Measurements from ENCODE around the gene SWSAP1.
A peak's percentile ranks its signal among the peaks of the same experiment; 100 is the strongest.

SWSAP1 gene

GRCh38 chr19:11355160-11356073 lies 19.0 kb upstream of the SWSAP1 start, which contains the start of gene PLPPR2:
PLPPR2 (plus strand) TSS chr19:11355432; CDS start chr19:11357674, 2,242 bp downstream.
- Histone ChIP-seq H3K4me1 (ENCODE audit: control insufficient read depth, insufficient read depth, low read length, poor library complexity, severe bottlenecking) (peaks cover 6% of the 10 kb centered on the region), H3K36me3 (ENCODE audit: control insufficient read depth, insufficient read depth, low read length) (no peaks in the 10 kb centered on the region), H3K27me3 (replicated peaks; ENCODE audit: control insufficient read depth, insufficient read depth, low read length, poor library complexity, severe bottlenecking) (no peaks in the 10 kb centered on the region), H3K27ac (ENCODE audit: insufficient read depth, low read length, poor library complexity, severe bottlenecking) (no peak within 1 kb of the TSS), H3K9me3 (ENCODE audit: control insufficient read depth, low read length) (no peaks in the 10 kb centered on the region), H3K4me3 (ENCODE audit: insufficient read depth, low read depth, low read length, poor library complexity, severe bottlenecking) (peak within 1 kb of the TSS; percentile 49)
- peak; percentile 72 to 81 (median 81) for DNase-seq

- peaks cover 6% of the 10 kb centered on the region for H3K4me1 ChIP-seq (ENCODE audit: control insufficient read depth, insufficient read depth, low read length, poor library complexity, severe bottlenecking)
- H3K36me3 ChIP-seq (ENCODE audit: control insufficient read depth, insufficient read depth, low read length), result no peaks in the 10 kb centered on the region
- no peaks in the 10 kb centered on the region for H3K9me3 ChIP-seq (ENCODE audit: control insufficient read depth, low read length)
- H3K27me3 ChIP-seq (replicated peaks; ENCODE audit: control insufficient read depth, insufficient read depth, low read length, poor library complexity, severe bottlenecking), result no peaks in the 10 kb centered on the region
- H3K4me3 ChIP-seq (ENCODE audit: insufficient read depth, low read depth, low read length, poor library complexity, severe bottlenecking), result peak overlapping the region; percentile 49
- no peak for DNase-seq
- H3K27ac ChIP-seq (ENCODE audit: insufficient read depth, low read length, poor library complexity, severe bottlenecking), result no peak overlapping the region
Observed at GRCh38 chr19:11356074-11356397, 18.4 kb upstream of the SWSAP1 start.

GRCh38 chr19:11356676-11357550 lies 17.6 kb upstream of the SWSAP1 start:
- Histone ChIP-seq H3K9me3 (ENCODE audit: control insufficient read depth, low read length) (no peaks in the 10 kb centered on the region), H3K4me3 (ENCODE audit: insufficient read depth, low read depth, low read length, poor library complexity, severe bottlenecking) (no peak overlapping the region), H3K27ac (ENCODE audit: insufficient read depth, low read length, poor library complexity, severe bottlenecking) (no peak overlapping the region), H3K36me3 (ENCODE audit: control insufficient read depth, insufficient read depth, low read length) (no peaks in the 10 kb centered on the region), H3K27me3 (replicated peaks; ENCODE audit: control insufficient read depth, insufficient read depth, low read length, poor library complexity, severe bottlenecking) (no peaks in the 10 kb centered on the region), H3K4me1 (ENCODE audit: control insufficient read depth, insufficient read depth, low read length, poor library complexity, severe bottlenecking) (peaks cover 6% of the 10 kb centered on the region)
- no peak for DNase-seq

GRCh38 chr19:11359421-11359820 lies 15.0 kb upstream of the SWSAP1 start:
- peaks cover 6% of the 10 kb centered on the region for H3K4me1 ChIP-seq (ENCODE audit: control insufficient read depth, insufficient read depth, low read length, poor library complexity, severe bottlenecking)
- H3K9me3 ChIP-seq (ENCODE audit: control insufficient read depth, low read length), result no peaks in the 10 kb centered on the region
- no peaks in the 10 kb centered on the region for H3K27me3 ChIP-seq (replicated peaks; ENCODE audit: control insufficient read depth, insufficient read depth, low read length, poor library complexity, severe bottlenecking)
- H3K36me3 ChIP-seq (ENCODE audit: control insufficient read depth, insufficient read depth, low read length), result no peaks in the 10 kb centered on the region
- H3K4me3 ChIP-seq (ENCODE audit: insufficient read depth, low read depth, low read length, poor library complexity, severe bottlenecking), result no peak overlapping the region
- DNase-seq, result no peak
- H3K27ac ChIP-seq (ENCODE audit: insufficient read depth, low read length, poor library complexity, severe bottlenecking), result no peak overlapping the region

GRCh38 chr19:11361037-11361770 lies 13.3 kb upstream of the SWSAP1 start:
- Histone ChIP-seq H3K27ac (ENCODE audit: insufficient read depth, low read length, poor library complexity, severe bottlenecking) (no peak overlapping the region), H3K36me3 (ENCODE audit: control insufficient read depth, insufficient read depth, low read length) (peaks cover 2% of the 10 kb centered on the region), H3K27me3 (replicated peaks; ENCODE audit: control insufficient read depth, insufficient read depth, low read length, poor library complexity, severe bottlenecking) (no peaks in the 10 kb centered on the region), H3K9me3 (ENCODE audit: control insufficient read depth, low read length) (no peaks in the 10 kb centered on the region), H3K4me3 (ENCODE audit: insufficient read depth, low read depth, low read length, poor library complexity, severe bottlenecking) (no peak overlapping the region), H3K4me1 (ENCODE audit: control insufficient read depth, insufficient read depth, low read length, poor library complexity, severe bottlenecking) (no peaks in the 10 kb centered on the region)
- no peak for DNase-seq

GRCh38 chr19:11361771-11362731 lies 12.4 kb upstream of the SWSAP1 start:
- Histone ChIP-seq H3K27me3 (replicated peaks; ENCODE audit: control insufficient read depth, insufficient read depth, low read length, poor library complexity, severe bottlenecking) (no peaks in the 10 kb centered on the region), H3K9me3 (ENCODE audit: control insufficient read depth, low read length) (no peaks in the 10 kb centered on the region), H3K4me3 (ENCODE audit: insufficient read depth, low read depth, low read length, poor library complexity, severe bottlenecking) (no peak overlapping the region), H3K27ac (ENCODE audit: insufficient read depth, low read length, poor library complexity, severe bottlenecking) (no peak overlapping the region), H3K36me3 (ENCODE audit: control insufficient read depth, insufficient read depth, low read length) (peaks cover 2% of the 10 kb centered on the region), H3K4me1 (ENCODE audit: control insufficient read depth, insufficient read depth, low read length, poor library complexity, severe bottlenecking) (no peaks in the 10 kb centered on the region)
- no peak for DNase-seq

GRCh38 chr19:11363881-11364280 lies 10.6 kb upstream of the SWSAP1 start:
- DNase-seq, result no peak
- Histone ChIP-seq H3K4me1 (ENCODE audit: control insufficient read depth, insufficient read depth, low read length, poor library complexity, severe bottlenecking) (no peaks in the 10 kb centered on the region), H3K27me3 (replicated peaks; ENCODE audit: control insufficient read depth, insufficient read depth, low read length, poor library complexity, severe bottlenecking) (no peaks in the 10 kb centered on the region), H3K36me3 (ENCODE audit: control insufficient read depth, insufficient read depth, low read length) (peaks cover 7% of the 10 kb centered on the region), H3K27ac (ENCODE audit: insufficient read depth, low read length, poor library complexity, severe bottlenecking) (no peak overlapping the region), H3K9me3 (ENCODE audit: control insufficient read depth, low read length) (no peaks in the 10 kb centered on the region), H3K4me3 (ENCODE audit: insufficient read depth, low read depth, low read length, poor library complexity, severe bottlenecking) (no peak overlapping the region)

GRCh38 chr19:11364296-11364904 lies 10.1 kb upstream of the SWSAP1 start:
- no peak overlapping the region for H3K4me3 ChIP-seq (ENCODE audit: insufficient read depth, low read depth, low read length, poor library complexity, severe bottlenecking)
- no peaks in the 10 kb centered on the region for H3K27me3 ChIP-seq (replicated peaks; ENCODE audit: control insufficient read depth, insufficient read depth, low read length, poor library complexity, severe bottlenecking)
- H3K36me3 ChIP-seq (ENCODE audit: control insufficient read depth, insufficient read depth, low read length), result peaks cover 7% of the 10 kb centered on the region

GRCh38 chr19:11364935-11365334 lies 9.5 kb upstream of the SWSAP1 start:
- peaks cover 7% of the 10 kb centered on the region for H3K36me3 ChIP-seq (ENCODE audit: control insufficient read depth, insufficient read depth, low read length)
- DNase-seq, result no peak
- H3K4me3 ChIP-seq (ENCODE audit: insufficient read depth, low read depth, low read length, poor library complexity, severe bottlenecking), result no peak overlapping the region
- no peak overlapping the region for H3K27ac ChIP-seq (ENCODE audit: insufficient read depth, low read length, poor library complexity, severe bottlenecking)
- no peaks in the 10 kb centered on the region for H3K9me3 ChIP-seq (ENCODE audit: control insufficient read depth, low read length)
- no peaks in the 10 kb centered on the region for H3K4me1 ChIP-seq (ENCODE audit: control insufficient read depth, insufficient read depth, low read length, poor library complexity, severe bottlenecking)
- no peaks in the 10 kb centered on the region for H3K27me3 ChIP-seq (replicated peaks; ENCODE audit: control insufficient read depth, insufficient read depth, low read length, poor library complexity, severe bottlenecking)

More at GRCh38 chr19:11364296-11364904, 10.1 kb upstream of the SWSAP1 start:
- DNase-seq, result no peak
- Histone ChIP-seq H3K9me3 (ENCODE audit: control insufficient read depth, low read length) (no peaks in the 10 kb centered on the region), H3K27ac (ENCODE audit: insufficient read depth, low read length, poor library complexity, severe bottlenecking) (no peak overlapping the region), H3K4me1 (ENCODE audit: control insufficient read depth, insufficient read depth, low read length, poor library complexity, severe bottlenecking) (no peaks in the 10 kb centered on the region)
